ENCODE measurements around the gene GMFB.

The GMFB gene

DNA sequence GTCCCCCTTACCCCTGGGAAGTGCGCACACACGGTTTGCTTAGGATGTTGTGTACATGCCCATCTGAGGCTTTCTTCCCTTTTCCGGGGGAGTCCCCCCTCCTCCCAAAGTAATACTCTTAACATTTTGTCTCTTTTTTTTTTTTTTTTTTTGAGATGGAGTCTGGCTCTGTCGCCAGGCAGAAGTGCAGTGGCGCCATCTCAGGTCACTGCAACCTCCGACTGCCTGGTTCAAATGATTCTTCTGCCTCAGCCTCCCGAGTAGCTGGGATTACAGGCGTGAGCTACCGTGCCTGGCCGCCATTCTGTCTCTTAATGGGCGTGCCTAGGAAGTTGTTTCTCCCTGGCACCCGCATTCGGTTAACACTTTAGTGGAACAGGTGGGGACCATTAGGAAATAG is 4.5 kb upstream of the GMFB start:
- no peak for TF ChIP-seq CTCF (IDR thresholded peaks at IDR 0.05; ENCODE audit: low read depth, low read length)
- no peak for DNase-seq (ENCODE audit: extremely low read depth, low read depth)

- no peak for DNase-seq (ENCODE audit: extremely low read depth, low read depth)
Measured at GRCh38 chr14:54490445-54491175, 1.8 kb upstream of the GMFB start.

GRCh38 chr14:54489731-54490444 is 1.1 kb upstream of the GMFB start:
- DNase-seq (ENCODE audit: extremely low read depth, low read depth): no peak
- no peak for TF ChIP-seq CTCF (IDR thresholded peaks at IDR 0.05; ENCODE audit: low read depth, low read length)

More at GRCh38 chr14:54490445-54491175, 1.8 kb upstream of the GMFB start:
- no peak for TF ChIP-seq CTCF (IDR thresholded peaks at IDR 0.05; ENCODE audit: low read depth, low read length)

DNA sequence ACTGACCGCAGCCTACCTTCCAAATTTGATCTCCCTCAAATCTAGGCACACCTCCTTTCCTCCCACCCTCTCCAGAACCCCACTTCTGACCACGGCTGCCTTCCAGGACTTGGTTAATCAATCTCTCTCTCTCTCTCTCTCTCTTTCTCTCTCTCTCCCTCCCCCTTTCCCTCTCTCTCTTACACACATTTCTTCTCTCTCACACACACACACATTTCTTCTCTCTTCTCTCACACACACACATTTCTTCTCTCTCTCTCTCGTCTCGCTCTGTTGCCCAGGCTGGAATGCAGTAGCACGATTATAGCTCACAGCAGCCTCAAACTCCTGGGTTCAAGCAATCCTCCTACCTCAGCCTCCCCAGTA is 521 bp upstream of the GMFB start:
- DNase-seq (ENCODE audit: extremely low read depth, low read depth): no peak
- TF ChIP-seq CTCF (IDR thresholded peaks at IDR 0.05; ENCODE audit: low read depth, low read length): no peak

GRCh38 chr14:54488318-54488645 is 498 bp downstream of the GMFB start:
- DNase-seq (ENCODE audit: extremely low read depth, low read depth): no peak

GRCh38 chr14:54487771-54488170 is 1.0 kb downstream of the GMFB start:
- no peak for TF ChIP-seq CTCF (IDR thresholded peaks at IDR 0.05; ENCODE audit: low read depth, low read length)
- no peak for DNase-seq (ENCODE audit: extremely low read depth, low read depth)

More at GRCh38 chr14:54488318-54488645, 498 bp downstream of the GMFB start:
- TF ChIP-seq CTCF (IDR thresholded peaks at IDR 0.05; ENCODE audit: low read depth, low read length): no peak; the same call in 1 of the 2 replicates

- no peak for DNase-seq (ENCODE audit: extremely low read depth, low read depth)
Measured at GRCh38 chr14:54486685-54487084, 2.1 kb downstream of the GMFB start.

More at GRCh38 chr14:54486685-54487084, 2.1 kb downstream of the GMFB start:
- TF ChIP-seq CTCF (IDR thresholded peaks at IDR 0.05; ENCODE audit: low read depth, low read length): no peak

Measured in AG09319 (cell line).